Central memory CD4-positive, alpha-beta T cell (primary cell): ENCODE data around the gene LY6G6F.
A peak's percentile ranks its signal among the peaks of the same experiment; 100 is the strongest.
"Not testable (repeated sequence)": the region's sequence is repeated elsewhere in the genome, so short reads cannot be mapped to it uniquely, and the experiment has no call there.

Experiments
- DNase-seq: peaks from one replicate; pipeline ENCODE4 v3.0.0; 2022

Gene LY6G6F

DNA sequence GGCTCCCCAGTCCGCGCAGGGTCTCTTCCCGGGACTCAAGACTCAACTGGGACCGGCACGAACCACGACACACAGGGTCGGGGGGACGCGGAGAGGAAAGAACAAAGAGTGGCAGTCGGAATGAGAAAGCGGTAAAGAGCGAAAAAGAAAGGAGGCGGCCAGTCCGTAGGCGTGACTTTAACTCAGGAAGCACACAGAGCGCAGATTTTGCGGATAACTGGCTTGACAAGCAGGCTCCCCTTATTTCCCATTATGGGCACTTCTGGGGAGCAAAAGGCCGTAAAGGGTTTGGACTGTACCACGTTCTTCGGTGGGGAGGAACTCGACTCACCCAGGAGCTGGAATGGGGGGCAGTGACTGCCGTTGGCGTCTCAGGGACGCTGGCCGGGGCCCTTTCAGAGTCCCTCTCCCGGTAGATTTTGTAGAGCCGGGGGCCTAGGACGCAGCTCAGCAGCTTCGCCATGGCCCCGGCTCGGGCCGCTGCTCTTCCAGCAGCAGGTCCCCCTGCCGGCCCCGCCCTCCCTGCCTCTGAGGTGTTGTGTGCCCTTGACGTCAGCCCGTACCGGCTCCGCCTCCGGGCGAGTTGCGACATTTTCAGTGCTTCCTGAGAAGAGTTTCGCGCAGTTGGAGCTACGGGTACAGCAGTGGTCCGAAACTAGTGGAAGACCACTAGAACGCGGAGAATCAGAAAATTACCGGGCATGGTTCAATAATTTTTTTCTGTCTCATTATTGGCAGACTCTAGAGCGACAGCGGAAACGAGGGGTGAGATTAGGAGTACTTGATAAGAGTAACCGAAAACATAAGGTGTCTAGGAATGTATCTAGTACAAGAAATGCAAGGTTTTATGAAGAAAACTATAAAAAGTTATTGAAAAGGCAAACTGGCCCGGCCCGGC lies 3.6 kb upstream of the LY6G6F start, which contains the start of gene ABHD16A:
TSS of gene ABHD16A (minus strand) at position 506 of the 898 bp plus-strand sequence. CDS start at position 463, 43 bp downstream.
- peak; percentile 96 for DNase-seq

DNA sequence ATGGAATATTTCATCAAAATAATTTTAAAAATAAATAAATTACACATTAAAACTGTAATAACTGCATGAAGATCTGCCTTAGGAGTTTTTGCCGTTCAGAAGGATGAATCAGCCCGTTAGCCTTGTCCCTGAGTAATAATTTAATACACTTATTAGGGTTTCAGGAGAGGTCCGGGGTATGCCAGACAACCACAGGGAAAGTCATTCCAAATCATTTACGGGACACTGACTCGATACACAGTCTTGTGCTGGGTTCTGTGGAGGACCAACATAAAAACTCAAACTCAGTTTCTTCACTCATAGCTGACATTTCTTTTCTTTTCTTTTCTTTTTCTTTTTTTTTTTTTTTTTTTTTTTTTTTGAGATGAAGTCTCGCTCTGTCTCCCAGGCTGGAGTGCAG lies 735 bp upstream of the LY6G6F start:
- DNase-seq, result no peak

DNA sequence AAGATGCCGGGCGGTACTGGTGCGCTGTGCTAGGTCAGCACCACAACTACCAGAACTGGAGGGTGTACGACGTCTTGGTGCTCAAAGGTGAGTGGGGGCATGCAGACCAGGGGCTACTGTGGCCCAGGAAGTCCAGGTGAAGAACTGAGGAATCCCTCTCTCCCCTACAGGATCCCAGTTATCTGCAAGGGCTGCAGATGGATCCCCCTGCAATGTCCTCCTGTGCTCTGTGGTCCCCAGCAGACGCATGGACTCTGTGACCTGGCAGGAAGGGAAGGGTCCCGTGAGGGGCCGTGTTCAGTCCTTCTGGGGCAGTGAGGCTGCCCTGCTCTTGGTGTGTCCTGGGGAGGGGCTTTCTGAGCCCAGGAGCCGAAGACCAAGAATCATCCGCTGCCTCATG lies 1.0 kb downstream of the LY6G6F start:
- DNase-seq, result no peak

DNA sequence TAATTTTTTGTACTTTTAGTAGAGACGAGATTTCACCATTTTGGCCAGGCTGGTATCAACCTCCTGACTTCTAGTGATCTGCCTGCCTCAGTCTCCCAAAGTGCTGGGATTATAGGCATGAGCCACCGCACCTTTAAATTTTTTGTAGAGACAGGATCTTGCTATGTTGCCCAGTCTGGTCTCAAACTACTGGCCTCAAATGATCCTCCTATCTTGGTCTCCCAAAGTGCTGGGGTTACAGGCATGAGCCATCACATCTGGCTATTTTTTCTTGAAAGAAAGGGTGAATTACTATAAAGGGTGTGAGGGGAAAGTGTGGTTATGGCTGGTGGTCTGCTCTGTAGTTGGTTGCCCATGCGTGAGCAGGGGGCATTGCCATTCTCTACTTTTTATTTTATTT lies 1.6 kb downstream of the LY6G6F start:
- DNase-seq, result no peak

DNA sequence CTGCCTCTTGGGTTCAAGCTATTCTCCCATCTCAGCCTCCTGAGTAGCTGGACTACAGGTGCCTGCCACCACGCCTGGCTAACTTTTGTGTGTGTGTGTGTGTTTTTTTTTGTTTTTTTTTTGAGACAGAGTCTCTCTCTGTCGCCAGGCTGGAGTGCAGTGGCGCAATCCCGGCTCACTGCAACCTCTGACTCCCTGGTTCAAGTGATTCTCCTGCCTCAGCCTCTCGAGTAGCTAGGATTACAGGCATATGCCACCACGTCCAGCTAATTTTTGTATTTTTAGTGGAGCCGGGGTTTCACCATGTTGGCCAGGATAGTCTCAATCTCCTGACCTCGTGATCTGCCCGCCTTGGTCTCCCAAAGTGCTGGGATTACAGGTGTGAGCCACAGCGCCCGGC lies 2.5 kb downstream of the LY6G6F start:
- DNase-seq, result not testable (repeated sequence)

DNA sequence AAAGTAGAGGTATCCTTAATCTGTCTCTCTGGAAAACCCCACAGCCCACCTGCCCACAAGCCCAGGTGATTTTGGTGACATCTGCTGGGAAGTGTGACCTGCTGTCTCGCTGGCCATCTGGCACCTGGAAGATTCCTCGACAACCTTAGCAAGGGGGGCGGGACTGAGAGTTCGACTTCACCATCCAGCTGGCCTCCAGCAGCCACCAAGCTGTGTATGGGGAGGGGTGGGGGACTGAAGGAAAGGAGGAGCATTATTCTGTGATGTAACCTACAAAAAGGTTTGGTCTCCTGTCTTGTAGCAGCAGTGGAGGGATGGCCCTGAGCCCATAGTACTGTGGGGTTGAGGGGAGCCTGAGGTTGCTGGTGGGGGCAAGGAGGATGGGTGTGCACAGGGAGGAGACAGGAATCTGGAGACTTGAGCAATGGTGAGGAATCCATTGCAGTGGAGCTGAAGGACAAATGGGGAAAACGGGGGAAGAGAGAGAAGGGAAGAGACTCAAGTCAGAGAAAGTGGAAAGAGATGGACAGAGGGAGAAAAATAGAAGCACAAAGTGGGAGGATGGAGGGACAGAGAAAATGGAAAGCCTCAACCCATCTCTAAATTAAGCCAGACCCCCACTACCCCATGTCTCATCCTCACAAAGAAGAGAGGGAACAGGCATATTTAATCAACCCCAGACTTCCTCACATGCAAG lies 4.0 kb downstream of the LY6G6F start:
- no peak for DNase-seq

DNA sequence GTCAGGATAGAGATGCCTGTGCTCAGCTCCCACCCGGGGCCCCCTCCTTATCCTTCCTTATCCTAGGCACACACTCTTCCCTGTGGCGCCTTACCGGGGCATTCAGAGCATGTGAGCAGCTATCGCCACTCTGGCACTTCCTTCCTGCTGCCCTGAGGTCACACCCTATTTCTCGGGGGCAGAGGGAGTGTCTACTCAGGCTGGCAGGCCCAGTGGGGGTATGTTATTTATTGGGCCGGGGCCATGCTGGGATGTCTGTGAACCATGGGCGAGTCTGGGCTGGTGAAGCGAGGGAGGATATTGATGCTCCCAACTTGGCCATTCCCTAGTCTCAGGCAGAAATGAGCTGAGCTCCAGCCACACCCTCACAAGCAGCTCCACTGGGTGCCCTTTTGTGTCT lies 4.6 kb downstream of the LY6G6F start:
- no peak for DNase-seq

DNA sequence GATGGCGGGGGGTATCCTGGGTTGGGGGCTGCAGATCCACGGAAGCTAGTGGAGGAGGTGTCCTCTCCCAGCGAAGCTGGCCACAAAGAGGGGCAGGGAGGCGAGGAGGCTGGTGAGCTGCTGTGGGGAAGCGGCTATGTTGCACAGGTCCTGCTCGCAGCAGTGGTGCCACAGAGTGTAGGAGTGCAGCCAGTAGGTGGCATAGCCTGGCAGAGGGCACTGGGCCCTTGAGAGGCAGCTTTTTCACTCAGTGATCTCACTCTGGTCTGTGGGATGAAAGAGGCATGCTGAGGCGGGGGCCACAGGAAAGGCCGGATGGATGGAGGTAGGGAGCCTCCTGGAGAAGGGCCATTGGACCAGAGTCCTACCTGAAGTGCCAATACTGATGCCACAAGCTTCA lies 5.6 kb downstream of the LY6G6F start:
- no peak for DNase-seq

DNA sequence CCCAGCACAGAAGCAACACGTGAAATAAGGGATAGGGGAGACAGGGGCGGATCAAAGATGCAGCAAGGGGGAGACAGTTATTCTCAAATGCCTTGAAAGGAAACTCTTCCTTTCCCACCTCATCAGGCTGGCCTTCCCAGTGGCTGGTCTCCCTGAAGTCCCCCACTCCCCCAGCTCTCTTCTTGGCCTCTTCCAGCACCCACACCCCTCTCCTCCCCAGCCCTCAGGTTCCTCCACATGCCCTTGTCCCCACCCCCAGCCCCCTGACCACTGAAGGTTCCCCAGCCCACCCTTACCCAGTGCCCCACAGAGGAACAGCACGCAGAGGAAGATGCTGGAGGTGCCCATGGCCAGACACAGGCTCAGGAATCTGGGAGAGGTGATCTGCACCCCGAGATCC lies 6.8 kb downstream of the LY6G6F start:
- no peak for DNase-seq

DNA sequence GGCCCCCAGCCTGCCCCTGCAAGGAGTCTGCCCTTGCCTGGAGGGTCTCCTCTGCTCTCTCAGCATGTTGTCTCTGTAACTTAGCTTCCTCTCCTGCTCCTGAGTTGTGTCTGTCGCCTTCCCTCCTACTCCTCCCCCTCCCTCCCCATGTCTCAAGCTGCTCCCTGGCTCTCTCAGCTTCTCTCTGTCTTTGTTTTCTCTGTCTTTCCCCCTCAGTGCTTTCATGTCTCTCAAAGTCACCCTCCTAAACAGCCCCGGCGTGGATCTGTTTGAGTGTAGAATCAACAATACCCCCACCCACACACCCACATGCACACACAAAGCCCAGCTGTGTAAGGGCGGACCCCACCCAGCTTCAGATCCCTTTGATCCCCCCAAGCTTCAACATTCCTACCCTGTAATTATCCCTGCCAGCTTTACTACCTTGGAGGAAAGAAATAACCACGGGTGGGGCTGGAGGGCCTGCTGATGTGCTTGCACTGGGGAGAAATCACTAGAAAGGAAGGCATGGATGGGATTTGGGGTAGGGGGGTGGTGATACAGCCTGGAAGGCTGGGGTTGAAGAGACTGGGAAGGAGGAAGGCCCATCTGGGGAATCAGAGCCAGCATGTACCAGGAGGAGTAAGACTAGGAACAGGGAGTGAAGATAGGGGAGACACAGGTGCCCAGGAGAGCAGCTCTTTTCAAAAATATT lies 7.5 kb downstream of the LY6G6F start:
- no peak for DNase-seq

DNA sequence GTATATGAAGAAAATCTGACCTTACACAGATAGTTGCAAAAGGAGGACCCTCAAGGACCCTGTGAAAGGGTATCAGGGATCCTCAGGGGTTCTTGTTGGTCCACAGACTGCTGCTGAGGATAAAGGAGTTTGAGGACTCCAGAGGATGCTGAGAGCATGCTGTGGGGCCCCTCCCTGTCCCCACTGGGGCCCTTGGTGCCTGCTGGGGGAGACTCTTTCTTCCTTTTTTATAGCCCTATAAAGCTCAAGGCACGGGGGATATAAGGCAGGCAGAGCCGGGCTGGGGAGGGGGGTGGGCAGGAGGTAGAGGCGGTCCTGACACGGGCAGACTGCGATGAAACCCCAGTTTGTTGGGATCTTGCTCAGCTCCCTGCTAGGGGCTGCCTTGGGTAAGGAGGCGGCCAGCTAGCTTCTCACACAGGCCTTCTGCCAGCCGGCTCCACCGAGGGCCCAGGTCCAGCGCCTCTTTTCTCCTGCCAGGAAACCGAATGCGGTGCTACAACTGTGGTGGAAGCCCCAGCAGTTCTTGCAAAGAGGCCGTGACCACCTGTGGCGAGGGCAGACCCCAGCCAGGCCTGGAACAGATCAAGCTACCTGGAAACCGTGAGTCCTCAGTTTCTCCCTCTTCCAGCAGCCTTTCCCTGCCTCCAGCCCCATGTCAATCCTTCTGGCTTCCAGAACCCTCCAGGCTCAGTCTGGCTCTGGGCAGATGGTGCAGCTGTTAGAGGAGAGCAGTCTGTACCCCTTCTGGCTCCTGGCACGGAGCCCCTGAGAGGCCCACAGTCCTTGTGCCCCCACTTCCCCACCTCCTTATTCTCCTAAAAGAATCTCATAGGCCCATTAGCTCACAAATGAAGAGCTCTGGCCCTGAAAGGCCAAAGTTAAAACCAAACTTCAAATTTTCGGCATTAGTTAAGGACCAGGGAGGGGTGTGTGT lies 8.6 kb downstream of the LY6G6F start, which contains the start of gene LY6G6D:
TSS of gene LY6G6D (plus strand) at position 327 of the 937 bp plus-strand sequence. CDS start at position 335, 8 bp downstream.
- no peak for DNase-seq

DNA sequence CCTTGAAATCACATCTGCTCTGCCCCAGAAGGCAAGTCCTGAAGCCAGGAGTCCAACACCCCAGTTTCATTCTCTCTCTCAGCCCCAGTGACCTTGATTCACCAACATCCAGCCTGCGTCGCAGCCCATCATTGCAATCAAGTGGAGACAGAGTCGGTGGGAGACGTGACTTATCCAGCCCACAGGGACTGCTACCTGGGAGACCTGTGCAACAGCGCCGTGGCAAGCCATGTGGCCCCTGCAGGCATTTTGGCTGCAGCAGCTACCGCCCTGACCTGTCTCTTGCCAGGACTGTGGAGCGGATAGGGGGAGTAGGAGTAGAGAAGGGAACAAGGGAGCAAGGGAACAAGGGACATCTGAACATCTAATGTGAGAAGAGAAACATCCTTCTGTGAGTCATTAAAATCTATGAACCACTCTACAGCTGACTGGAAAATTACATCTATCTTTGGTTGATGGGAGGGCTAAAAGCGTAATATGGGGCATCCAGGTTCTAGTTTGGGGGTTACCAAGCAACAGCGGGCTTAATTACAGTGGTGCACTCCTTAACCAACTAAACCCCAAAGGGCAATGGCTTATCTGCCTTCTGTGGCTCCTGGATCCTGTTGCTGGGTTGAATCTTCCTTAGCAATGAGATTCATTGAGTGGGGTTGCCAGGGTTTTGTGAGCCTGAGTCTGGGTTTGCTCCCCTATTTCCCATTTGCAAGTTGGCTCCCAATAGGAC lies 11.0 kb downstream of the LY6G6F start:
- no peak for DNase-seq

DNA sequence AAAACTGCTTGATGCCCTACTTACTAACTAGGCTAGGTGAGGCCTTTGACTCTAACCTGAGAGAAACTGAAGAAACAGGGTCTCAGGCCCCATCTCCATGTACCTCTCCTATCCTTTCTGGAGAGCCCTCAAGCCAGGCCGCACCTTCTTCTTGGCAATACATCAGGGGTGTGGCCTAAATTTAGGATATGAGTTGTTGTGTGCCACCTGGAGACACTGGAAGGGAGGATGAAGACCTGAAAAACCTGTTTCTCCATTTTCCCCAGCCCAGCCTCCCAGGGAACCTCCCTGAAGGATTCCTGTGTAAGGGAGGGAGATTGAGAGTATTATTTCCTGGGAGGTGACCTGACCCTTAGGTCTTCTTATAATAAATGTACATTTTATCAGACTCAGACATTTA lies 11.6 kb downstream of the LY6G6F start:
- no peak for DNase-seq

DNA sequence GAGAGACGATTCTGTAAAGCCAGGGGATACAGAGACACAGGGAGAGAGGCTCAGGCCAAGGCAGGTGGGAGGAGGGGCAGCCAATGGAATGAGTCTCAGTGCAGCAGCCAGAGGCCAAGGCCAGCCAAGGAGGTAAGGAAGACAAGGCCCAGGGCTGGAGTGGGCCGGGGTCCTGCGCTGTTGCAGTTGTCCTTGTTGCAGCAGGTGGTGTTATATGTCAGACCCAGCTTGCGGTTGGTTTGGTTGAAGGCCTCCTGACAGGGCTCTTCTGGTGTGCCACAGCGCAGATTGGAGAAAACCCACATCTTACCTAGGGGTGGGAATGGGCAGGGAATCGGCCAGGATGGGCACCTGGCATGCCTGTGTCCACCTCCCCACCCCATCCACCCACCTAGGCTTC lies 12.3 kb downstream of the LY6G6F start:
- no peak for DNase-seq

DNA sequence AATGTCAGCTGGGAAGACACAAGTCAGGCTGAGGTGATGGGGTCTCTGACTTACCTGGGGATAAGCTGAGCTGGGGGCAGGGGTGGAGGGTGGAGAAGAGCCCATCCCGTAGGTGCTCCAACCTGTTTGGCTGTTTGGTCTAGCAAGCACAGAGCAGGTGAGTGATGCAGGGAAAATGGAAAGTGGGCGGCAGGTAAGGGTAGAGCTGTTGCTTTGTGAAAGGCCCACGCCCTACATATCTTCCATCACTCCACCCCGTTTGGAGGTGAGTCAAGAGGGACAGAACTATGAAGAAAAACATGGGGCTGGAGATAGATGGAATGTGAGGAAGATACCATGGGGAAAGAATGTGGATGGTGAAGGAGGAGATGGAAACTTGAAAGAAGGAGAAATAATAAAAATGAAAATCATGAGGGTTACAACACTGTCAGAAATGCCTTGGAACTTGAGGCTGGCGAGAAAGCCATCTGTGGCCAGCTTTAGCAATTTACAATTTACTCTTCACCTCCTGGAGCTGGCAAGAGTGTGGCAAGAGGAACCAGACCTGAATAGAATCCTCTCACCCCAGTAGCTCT lies 13.6 kb downstream of the LY6G6F start:
- no peak for DNase-seq

DNA sequence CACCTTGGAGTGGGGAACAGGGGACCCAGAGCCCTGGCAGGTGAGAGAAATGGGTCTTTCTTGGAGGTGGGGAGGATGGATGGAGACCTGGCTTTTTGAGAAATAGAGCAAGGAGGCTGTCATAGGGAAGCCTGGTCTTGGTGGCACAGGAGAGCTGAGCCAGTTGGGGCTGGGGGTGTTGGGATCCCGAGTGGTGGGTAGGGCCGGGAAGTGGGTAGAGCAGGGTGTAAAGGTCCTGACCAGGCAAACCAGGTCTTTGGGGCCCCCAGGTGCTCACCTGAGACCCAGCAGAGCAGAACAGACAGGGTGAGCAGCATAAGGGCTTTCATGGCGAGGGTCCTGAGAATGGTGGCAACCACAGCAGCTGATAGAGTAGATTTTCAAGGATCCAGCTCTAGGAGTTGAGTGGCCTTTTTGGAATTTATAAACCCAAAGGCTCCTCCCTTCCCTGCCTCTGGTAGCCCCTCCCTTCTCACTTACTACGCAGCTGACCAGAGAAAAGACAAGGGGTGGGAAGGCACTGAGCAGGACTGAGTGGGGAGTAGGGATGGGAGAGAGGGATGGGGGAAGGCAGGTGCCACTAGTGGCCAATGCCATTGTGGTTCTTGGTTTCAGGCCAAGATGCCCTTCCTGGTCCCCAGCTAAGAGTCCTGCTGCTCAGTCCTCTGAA lies 14.8 kb downstream of the LY6G6F start, which contains the start of gene LY6G6C:
TSS of gene LY6G6C (minus strand) at position 396 of the 670 bp plus-strand sequence. CDS start at position 329, 67 bp downstream.
- no peak for DNase-seq

DNA sequence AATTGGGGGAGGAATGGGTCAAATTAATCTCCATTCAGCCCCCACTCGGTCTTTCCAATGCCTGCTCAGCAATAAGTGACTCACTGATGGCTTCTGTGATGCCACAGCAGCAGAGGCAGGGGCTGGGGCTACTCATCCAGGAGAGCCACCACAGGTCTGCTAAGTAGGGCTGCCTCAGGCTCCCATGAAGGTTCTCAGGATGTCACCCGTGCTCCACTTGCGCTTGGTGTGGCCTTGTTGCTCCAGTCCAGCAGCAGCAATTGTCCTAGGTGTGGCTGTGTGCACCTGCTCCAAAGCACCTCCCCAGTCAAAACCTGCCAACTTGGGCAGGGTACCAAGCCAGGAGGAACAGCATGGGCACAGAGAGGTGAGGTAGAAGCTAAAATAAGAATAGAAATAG lies 15.5 kb downstream of the LY6G6F start:
- no peak for DNase-seq

DNA sequence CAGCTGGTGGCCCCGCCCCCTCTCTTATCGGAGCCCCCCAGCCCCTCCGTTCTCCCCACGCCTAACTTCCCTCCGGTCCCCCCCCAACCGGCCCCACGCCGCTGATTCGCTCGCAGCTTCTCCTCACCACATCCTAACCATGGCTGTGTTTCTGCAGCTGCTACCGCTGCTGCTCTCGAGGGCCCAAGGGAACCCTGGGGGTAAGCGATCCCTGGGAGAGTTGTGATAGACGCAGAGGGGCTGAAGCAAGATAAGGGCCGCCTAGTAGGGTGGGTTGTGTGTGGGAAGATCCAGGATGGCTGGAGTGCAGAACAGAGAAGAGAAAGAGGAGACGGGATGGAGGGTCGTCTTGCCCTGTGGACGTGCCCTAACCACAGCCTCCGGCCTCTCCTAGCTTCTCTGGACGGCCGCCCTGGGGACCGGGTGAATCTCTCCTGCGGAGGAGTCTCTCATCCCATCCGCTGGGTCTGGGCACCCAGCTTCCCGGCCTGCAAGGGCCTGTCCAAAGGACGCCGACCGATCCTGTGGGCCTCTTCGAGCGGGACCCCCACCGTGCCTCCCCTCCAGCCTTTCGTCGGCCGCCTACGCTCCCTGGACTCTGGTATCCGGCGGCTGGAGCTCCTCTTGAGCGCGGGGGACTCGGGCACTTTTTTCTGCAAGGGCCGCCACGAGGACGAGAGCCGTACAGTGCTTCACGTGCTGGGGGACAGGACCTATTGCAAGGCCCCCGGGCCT lies 16.7 kb downstream of the LY6G6F start, which contains the start of gene MPIG6B:
TSS of gene MPIG6B (plus strand) at position 129 of the 735 bp plus-strand sequence. CDS start at position 140, 11 bp downstream.
- DNase-seq, result no peak

DNA sequence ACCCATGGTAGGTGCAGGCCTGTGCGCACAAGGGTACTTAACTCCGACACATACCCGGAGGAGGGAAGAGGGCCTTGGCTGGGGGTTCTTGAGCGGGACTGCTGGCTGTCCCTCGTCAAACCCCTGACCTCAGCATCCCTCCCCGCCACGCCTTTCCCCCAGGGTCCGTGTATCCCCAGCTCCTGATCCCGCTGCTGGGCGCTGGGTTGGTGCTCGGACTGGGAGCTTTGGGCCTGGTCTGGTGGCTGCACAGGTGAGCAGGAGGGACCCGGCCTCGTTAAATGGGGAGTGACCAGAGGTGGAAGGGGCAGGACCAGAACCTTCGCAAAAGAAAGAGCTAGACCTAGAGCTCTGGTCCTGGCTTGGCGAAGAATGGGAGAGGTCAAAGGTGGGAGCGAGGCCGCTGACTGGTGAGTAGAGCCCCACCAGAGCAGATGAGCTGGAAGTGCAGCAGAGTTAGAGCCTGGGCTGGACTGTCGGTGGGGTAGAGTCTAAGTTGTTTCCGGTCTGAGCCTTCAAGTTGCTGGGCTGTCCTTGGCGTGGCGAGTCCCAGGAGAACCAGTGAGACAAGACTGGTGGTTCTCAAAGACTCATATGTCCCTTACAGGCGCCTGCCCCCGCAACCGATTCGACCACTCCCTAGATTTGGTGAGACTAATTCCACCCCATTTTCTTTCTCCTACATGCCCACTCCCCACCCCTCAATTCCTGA lies 17.5 kb downstream of the LY6G6F start:
- DNase-seq, result no peak
